ENCODE results near the gene ZNF512B.

- TF ChIP-seq POLR2A (IDR thresholded peaks at IDR 0.05; ENCODE audit: borderline replicate concordance, extremely low read depth, insufficient read depth, insufficient read length) (no peak), MAX (IDR thresholded peaks at IDR 0.05) (no peak), POLR2AphosphoS5 (IDR thresholded peaks at IDR 0.05; ENCODE audit: low read depth, low read length) (no peak), YY1 (IDR thresholded peaks at IDR 0.05; ENCODE audit: extremely low read depth, insufficient replicate concordance, low read depth, low read length) (no peak), EZH2phosphoT487 (IDR thresholded peaks at IDR 0.05; ENCODE audit: borderline replicate concordance) (no peak), SP1 (IDR thresholded peaks at IDR 0.05; ENCODE audit: low read depth) (no peak), SIN3A (IDR thresholded peaks at IDR 0.05; ENCODE audit: low read depth) (no peak), CBX3 (IDR thresholded peaks at IDR 0.05; ENCODE audit: low read depth) (no peak), EZH2 (IDR thresholded peaks at IDR 0.05) (no peak), RAD21 (IDR thresholded peaks at IDR 0.05; ENCODE audit: low read depth) (no peak), FOSL1 (IDR thresholded peaks at IDR 0.05; ENCODE audit: low read depth) (no peak)
- TF ChIP-seq, protein P1, sequence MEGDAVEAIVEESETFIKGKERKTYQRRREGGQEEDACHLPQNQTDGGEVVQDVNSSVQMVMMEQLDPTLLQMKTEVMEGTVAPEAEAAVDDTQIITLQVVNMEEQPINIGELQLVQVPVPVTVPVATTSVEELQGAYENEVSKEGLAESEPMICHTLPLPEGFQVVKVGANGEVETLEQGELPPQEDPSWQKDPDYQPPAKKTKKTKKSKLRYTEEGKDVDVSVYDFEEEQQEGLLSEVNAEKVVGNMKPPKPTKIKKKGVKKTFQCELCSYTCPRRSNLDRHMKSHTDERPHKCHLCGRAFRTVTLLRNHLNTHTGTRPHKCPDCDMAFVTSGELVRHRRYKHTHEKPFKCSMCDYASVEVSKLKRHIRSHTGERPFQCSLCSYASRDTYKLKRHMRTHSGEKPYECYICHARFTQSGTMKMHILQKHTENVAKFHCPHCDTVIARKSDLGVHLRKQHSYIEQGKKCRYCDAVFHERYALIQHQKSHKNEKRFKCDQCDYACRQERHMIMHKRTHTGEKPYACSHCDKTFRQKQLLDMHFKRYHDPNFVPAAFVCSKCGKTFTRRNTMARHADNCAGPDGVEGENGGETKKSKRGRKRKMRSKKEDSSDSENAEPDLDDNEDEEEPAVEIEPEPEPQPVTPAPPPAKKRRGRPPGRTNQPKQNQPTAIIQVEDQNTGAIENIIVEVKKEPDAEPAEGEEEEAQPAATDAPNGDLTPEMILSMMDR (IDR thresholded peaks at IDR 0.05 in 2 of 3, conservative IDR thresholded peaks at IDR 0.05 in 1 of 3; ENCODE audit: borderline replicate concordance in 1 of 3, insufficient read depth in 1 of 3, low read depth in 2 of 3, low read length in 2 of 3), result no peak
- TF ChIP-seq, protein P2, sequence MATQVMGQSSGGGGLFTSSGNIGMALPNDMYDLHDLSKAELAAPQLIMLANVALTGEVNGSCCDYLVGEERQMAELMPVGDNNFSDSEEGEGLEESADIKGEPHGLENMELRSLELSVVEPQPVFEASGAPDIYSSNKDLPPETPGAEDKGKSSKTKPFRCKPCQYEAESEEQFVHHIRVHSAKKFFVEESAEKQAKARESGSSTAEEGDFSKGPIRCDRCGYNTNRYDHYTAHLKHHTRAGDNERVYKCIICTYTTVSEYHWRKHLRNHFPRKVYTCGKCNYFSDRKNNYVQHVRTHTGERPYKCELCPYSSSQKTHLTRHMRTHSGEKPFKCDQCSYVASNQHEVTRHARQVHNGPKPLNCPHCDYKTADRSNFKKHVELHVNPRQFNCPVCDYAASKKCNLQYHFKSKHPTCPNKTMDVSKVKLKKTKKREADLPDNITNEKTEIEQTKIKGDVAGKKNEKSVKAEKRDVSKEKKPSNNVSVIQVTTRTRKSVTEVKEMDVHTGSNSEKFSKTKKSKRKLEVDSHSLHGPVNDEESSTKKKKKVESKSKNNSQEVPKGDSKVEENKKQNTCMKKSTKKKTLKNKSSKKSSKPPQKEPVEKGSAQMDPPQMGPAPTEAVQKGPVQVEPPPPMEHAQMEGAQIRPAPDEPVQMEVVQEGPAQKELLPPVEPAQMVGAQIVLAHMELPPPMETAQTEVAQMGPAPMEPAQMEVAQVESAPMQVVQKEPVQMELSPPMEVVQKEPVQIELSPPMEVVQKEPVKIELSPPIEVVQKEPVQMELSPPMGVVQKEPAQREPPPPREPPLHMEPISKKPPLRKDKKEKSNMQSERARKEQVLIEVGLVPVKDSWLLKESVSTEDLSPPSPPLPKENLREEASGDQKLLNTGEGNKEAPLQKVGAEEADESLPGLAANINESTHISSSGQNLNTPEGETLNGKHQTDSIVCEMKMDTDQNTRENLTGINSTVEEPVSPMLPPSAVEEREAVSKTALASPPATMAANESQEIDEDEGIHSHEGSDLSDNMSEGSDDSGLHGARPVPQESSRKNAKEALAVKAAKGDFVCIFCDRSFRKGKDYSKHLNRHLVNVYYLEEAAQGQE (IDR thresholded peaks at IDR 0.05; ENCODE audit: low read depth), result no peak
- TF ChIP-seq, protein P3, sequence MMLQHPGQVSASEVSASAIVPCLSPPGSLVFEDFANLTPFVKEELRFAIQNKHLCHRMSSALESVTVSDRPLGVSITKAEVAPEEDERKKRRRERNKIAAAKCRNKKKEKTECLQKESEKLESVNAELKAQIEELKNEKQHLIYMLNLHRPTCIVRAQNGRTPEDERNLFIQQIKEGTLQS (IDR thresholded peaks at IDR 0.05), result no peak
These were observed 18.1 kb downstream of the ZNF512B start for GRCh38 chr20:63951398-63952209.

All from HCT116 (cell line).